Measurements from ENCODE around the gene BCL7C. TPM values are rescaled to one million over a fixed set of nuclear protein-coding genes. Genes with fewer than 3 reads are reported as not detected.

BCL7C gene
- polyA plus RNA-seq, 4 donors: 39.5 to 50.6 (median 42.1) TPM

GRCh38 chr16:30922960-30923535, 29.2 kb upstream of the BCL7C start:
- DNase-seq (ENCODE audit: low read depth in 4 of 4, low spot score in 3 of 4): peak; percentile 99 to 100 (median 100)

- peak; percentile 98 to 99 (median 99) for DNase-seq (ENCODE audit: low read depth in 4 of 4, low spot score in 3 of 4)
Measured at GRCh38 chr16:30922420-30922959, 28.6 kb upstream of the BCL7C start.

GRCh38 chr16:30921748-30922419, 28.0 kb upstream of the BCL7C start:
- peak; percentile 92 to 96 (median 93) for DNase-seq (ENCODE audit: low read depth in 4 of 4, low spot score in 3 of 4)

- no peak for DNase-seq (ENCODE audit: low read depth in 4 of 4, low spot score in 3 of 4)
Measured at GRCh38 chr16:30921459-30921747, 27.5 kb upstream of the BCL7C start.

- DNase-seq (ENCODE audit: low read depth in 4 of 4, low spot score in 3 of 4): no peak
Measured at GRCh38 chr16:30920891-30921290, 27.0 kb upstream of the BCL7C start.

GRCh38 chr16:30918614-30919013, 24.7 kb upstream of the BCL7C start:
- no peak for DNase-seq (ENCODE audit: low read depth in 4 of 4, low spot score in 3 of 4)

GRCh38 chr16:30914830-30915229, 21.0 kb upstream of the BCL7C start:
- DNase-seq (ENCODE audit: low read depth in 4 of 4, low spot score in 3 of 4): no peak

- no peak for DNase-seq (ENCODE audit: low read depth in 4 of 4, low spot score in 3 of 4)
Measured at GRCh38 chr16:30912794-30913412, 19.0 kb upstream of the BCL7C start.

- no peak for DNase-seq (ENCODE audit: low read depth in 4 of 4, low spot score in 3 of 4)
Measured at GRCh38 chr16:30910427-30911029, 16.7 kb upstream of the BCL7C start.

GRCh38 chr16:30907064-30907463, 13.2 kb upstream of the BCL7C start:
- no peak for DNase-seq (ENCODE audit: low read depth in 4 of 4, low spot score in 3 of 4)

GRCh38 chr16:30904114-30904780, 10.4 kb upstream of the BCL7C start:
- no peak for DNase-seq (ENCODE audit: low read depth in 4 of 4, low spot score in 3 of 4)

GRCh38 chr16:30903596-30903995, 9.7 kb upstream of the BCL7C start:
- DNase-seq (ENCODE audit: low read depth in 4 of 4, low spot score in 3 of 4): no peak

GRCh38 chr16:30903002-30903401, 9.1 kb upstream of the BCL7C start:
- DNase-seq (ENCODE audit: low read depth in 4 of 4, low spot score in 3 of 4): no peak

- DNase-seq (ENCODE audit: low read depth in 4 of 4, low spot score in 3 of 4): peak in 1 of 4 donors; percentile 70
Measured at GRCh38 chr16:30902029-30902972, 8.4 kb upstream of the BCL7C start.

GRCh38 chr16:30901201-30902028, 7.5 kb upstream of the BCL7C start:
- DNase-seq (ENCODE audit: low read depth in 4 of 4, low spot score in 3 of 4): no peak

GRCh38 chr16:30900588-30900987, 6.7 kb upstream of the BCL7C start:
- no peak for DNase-seq (ENCODE audit: low read depth in 4 of 4, low spot score in 3 of 4)

- DNase-seq (ENCODE audit: low read depth in 4 of 4, low spot score in 3 of 4): no peak
Measured at GRCh38 chr16:30899794-30900193, 5.9 kb upstream of the BCL7C start.

- DNase-seq (ENCODE audit: low read depth in 4 of 4, low spot score in 3 of 4): peak; percentile 79 to 86 (median 82)
Measured at GRCh38 chr16:30896889-30897733, 3.2 kb upstream of the BCL7C start.
